ENCODE results near the gene SLC4A11. TPM values are rescaled to one million over a fixed set of nuclear protein-coding genes. Genes with fewer than 3 reads are reported as not detected.

The SLC4A11 gene
- total RNA-seq, 1 donor from 2014 or later = 6.6 TPM

DNA sequence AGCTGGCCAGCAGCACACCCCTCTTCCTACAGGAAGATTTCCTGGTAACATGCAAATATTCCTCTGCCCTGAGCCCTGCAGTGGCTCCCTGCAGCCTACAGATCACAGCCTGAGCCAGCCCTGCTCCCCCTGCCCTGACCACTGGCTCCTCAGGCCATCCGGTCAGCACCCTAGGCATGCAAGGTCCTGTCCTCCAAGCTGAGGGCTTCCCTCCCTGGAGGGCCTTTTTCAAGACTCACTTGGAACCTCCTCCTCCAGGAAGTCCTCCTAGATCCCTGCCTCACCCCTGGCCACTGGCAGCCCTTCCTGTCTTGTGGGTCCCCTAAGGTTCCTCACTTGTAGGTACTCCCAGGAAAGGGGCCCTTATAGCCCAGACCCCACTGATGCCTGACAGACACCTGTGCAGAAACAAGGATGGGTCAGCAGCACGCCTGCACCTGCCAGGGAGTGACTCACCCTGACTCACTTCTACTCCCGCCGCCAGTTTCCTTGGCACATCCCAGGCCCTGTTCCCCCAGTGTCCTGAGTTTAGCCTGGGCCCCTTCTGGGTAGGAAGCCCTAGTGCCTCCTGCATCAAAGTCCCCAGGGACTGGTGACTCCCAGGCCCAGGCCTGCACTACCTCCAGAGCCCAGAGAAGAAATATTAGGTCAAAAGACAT lies 3.2 kb downstream of the SLC4A11 start:
- H3K27ac Mint-ChIP-seq (ENCODE audit: unreplicated experiment) = no peak overlapping the region
- H3K27me3 Mint-ChIP-seq (ENCODE audit: low read depth, unreplicated experiment) = peaks cover 37% of the 10 kb centered on the region
- Histone ChIP-seq H3K4me2 (ENCODE audit: low read length) (no peak overlapping the region), H3K79me2 (ENCODE audit: insufficient read depth, low read length) (no peaks in the 10 kb centered on the region), H3K27me3 (ENCODE audit: insufficient read depth, low read length) (peaks cover 30% of the 10 kb centered on the region), H3K4me3 (ENCODE audit: insufficient read depth, low read depth, low read length) (no peak overlapping the region), H3K36me3 (ENCODE audit: insufficient read depth, low read length) (no peaks in the 10 kb centered on the region), H3K4me1 (ENCODE audit: insufficient read depth, low read length) (peaks cover 8% of the 10 kb centered on the region), H3K9ac (ENCODE audit: low read length) (no peak overlapping the region), H4K20me1 (ENCODE audit: insufficient read depth, low read length) (peaks cover 21% of the 10 kb centered on the region), H3K9me3 (ENCODE audit: insufficient read depth, low read depth, low read length) (no peaks in the 10 kb centered on the region), H3K27ac (ENCODE audit: low read depth, low read length) (no peak overlapping the region), H2AFZ (ENCODE audit: low read depth, low read length) (no peak overlapping the region)
- DNase-seq (ENCODE audit: low read depth) = no peak
- TF ChIP-seq, protein P1, sequence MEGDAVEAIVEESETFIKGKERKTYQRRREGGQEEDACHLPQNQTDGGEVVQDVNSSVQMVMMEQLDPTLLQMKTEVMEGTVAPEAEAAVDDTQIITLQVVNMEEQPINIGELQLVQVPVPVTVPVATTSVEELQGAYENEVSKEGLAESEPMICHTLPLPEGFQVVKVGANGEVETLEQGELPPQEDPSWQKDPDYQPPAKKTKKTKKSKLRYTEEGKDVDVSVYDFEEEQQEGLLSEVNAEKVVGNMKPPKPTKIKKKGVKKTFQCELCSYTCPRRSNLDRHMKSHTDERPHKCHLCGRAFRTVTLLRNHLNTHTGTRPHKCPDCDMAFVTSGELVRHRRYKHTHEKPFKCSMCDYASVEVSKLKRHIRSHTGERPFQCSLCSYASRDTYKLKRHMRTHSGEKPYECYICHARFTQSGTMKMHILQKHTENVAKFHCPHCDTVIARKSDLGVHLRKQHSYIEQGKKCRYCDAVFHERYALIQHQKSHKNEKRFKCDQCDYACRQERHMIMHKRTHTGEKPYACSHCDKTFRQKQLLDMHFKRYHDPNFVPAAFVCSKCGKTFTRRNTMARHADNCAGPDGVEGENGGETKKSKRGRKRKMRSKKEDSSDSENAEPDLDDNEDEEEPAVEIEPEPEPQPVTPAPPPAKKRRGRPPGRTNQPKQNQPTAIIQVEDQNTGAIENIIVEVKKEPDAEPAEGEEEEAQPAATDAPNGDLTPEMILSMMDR (IDR thresholded peaks at IDR 0.05; ENCODE audit: insufficient read depth, low read depth, low read length) = no peak
- no peak for TF ChIP-seq EZH2 (IDR thresholded peaks at IDR 0.05; ENCODE audit: insufficient read depth, low read length)
- H3K9me3 Mint-ChIP-seq (ENCODE audit: unreplicated experiment) = no peaks in the 10 kb centered on the region
- FAIRE-seq = no peak
- peaks cover 5% of the 10 kb centered on the region for H3K36me3 Mint-ChIP-seq (ENCODE audit: low read depth, unreplicated experiment)
- H3K4me3 Mint-ChIP-seq (ENCODE audit: unreplicated experiment) = no peak overlapping the region
- H3K4me1 Mint-ChIP-seq (ENCODE audit: low read depth, unreplicated experiment) = no peaks in the 10 kb centered on the region

DNA sequence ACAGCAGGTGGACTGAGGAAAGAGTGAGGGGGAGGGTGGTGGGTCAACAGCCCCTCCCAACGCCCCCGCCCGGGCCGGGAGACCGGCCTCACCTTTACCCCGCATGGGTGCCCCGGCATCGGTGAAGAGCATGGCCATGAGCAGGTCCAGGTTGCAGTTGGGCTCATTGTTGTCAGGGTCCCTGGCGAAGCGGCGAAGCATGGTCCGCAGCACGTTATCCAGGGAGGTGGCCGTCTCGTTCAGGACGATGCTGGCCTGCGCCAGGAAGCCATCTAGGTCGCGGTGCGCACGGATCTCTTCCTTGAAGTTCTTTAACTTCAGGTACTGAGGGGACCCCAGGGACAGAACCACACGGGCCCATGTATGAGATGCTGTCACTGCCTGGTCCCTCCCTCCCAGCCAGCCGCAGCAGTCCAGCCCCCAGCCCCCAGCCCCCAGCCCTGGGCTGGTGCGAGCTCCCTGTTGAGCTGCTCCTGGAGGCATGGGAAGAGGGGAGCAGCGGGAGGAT lies 4.9 kb downstream of the SLC4A11 start:
- Histone ChIP-seq H3K27me3 (ENCODE audit: insufficient read depth, low read length) (peaks cover 18% of the 10 kb centered on the region), H3K9me3 (ENCODE audit: insufficient read depth, low read depth, low read length) (no peaks in the 10 kb centered on the region), H3K4me3 (ENCODE audit: insufficient read depth, low read depth, low read length) (no peak overlapping the region), H2AFZ (ENCODE audit: low read depth, low read length) (no peak overlapping the region), H3K9ac (ENCODE audit: low read length) (no peak overlapping the region), H4K20me1 (ENCODE audit: insufficient read depth, low read length) (peaks cover 21% of the 10 kb centered on the region), H3K4me2 (ENCODE audit: low read length) (no peak overlapping the region), H3K27ac (ENCODE audit: low read depth, low read length) (no peak overlapping the region), H3K4me1 (ENCODE audit: insufficient read depth, low read length) (peaks cover 2% of the 10 kb centered on the region), H3K79me2 (ENCODE audit: insufficient read depth, low read length) (no peaks in the 10 kb centered on the region), H3K36me3 (ENCODE audit: insufficient read depth, low read length) (no peaks in the 10 kb centered on the region)
- Mint-ChIP-seq H3K9me3 (ENCODE audit: unreplicated experiment) (no peaks in the 10 kb centered on the region), H3K4me1 (ENCODE audit: low read depth, unreplicated experiment) (no peaks in the 10 kb centered on the region), H3K36me3 (ENCODE audit: low read depth, unreplicated experiment) (peaks cover 5% of the 10 kb centered on the region), H3K27me3 (ENCODE audit: low read depth, unreplicated experiment) (peaks cover 27% of the 10 kb centered on the region), H3K4me3 (ENCODE audit: unreplicated experiment) (no peak overlapping the region), H3K27ac (ENCODE audit: unreplicated experiment) (no peak overlapping the region)
- FAIRE-seq = no peak
- no peak for TF ChIP-seq EZH2 (IDR thresholded peaks at IDR 0.05; ENCODE audit: insufficient read depth, low read length)
- TF ChIP-seq, protein P1 (IDR thresholded peaks at IDR 0.05; ENCODE audit: insufficient read depth, low read depth, low read length) = no peak
- DNase-seq (ENCODE audit: low read depth) = no peak
